Loucy (cell line): ENCODE data around the gene FAM120C.

Experiments
- H2AFZ ChIP-seq: fragments of 200-600 bp; sonication (generic); 2 replicates; pipeline ENCODE4 v1.6.0; 2016; ENCODE audit warnings: antibody characterized with exemption, mild to moderate bottlenecking, low read length, moderate library complexity
- H3F3A ChIP-seq: fragments of 200-600 bp; 2 replicates; pipeline ENCODE4 v1.6.0; 2016; ENCODE audit warnings: antibody characterized with exemption, low read depth, mild to moderate bottlenecking
- H3K27me3 ChIP-seq: fragments of 200-600 bp; sonication (generic); 2 replicates; pipeline ENCODE4 v1.6.1; 2014; ENCODE audit warnings: low read length, mild to moderate bottlenecking; ENCODE audit not compliant: insufficient read depth, poor library complexity, severe bottlenecking
- H3K36me3 ChIP-seq: fragments of 200-600 bp; sonication (generic); 2 replicates; pipeline ENCODE4 v1.6.1; 2016; ENCODE audit warnings: low read length; ENCODE audit not compliant: insufficient read depth
- H3K4me1 ChIP-seq: fragments of 200-600 bp; sonication (generic); 2 replicates; pipeline ENCODE4 v1.5.1; 2014; ENCODE audit warnings: low read length, mild to moderate bottlenecking; ENCODE audit not compliant: insufficient read depth, poor library complexity, severe bottlenecking
- H3K4me2 ChIP-seq: fragments of 200-600 bp; sonication (generic); 2 replicates; pipeline ENCODE4 v1.6.0; 2014; ENCODE audit warnings: antibody characterized with exemption, low read length, low read depth, mild to moderate bottlenecking; ENCODE audit not compliant: poor library complexity, severe bottlenecking
- H3K4me3 ChIP-seq: fragments of 200-600 bp; sonication (generic); 2 replicates; pipeline ENCODE4 v1.5.1; 2014; ENCODE audit warnings: low read length, mild to moderate bottlenecking, mixed read lengths; ENCODE audit not compliant: poor library complexity, severe bottlenecking
- H3K79me2 ChIP-seq: fragments of 200-600 bp; sonication (generic); 2 replicates; pipeline ENCODE4 v1.6.1; 2014; ENCODE audit warnings: low read length; ENCODE audit not compliant: insufficient read depth
- H3K9ac ChIP-seq: fragments of 200-600 bp; sonication (generic); 2 replicates; pipeline ENCODE4 v1.6.0; 2014; ENCODE audit warnings: mild to moderate bottlenecking, low read depth, low read length, moderate library complexity; ENCODE audit not compliant: poor library complexity, severe bottlenecking
- H3K9me2 ChIP-seq: fragments of 200-600 bp; sonication (generic); replicated peaks from 2 replicates; pipeline ENCODE4 v1.6.1; 2016; ENCODE audit warnings: low read depth, low read length, mixed read lengths
- H3K9me3 ChIP-seq: fragments of 200-600 bp; sonication (generic); 2 replicates; pipeline ENCODE4 v1.6.1; 2014; ENCODE audit warnings: mild to moderate bottlenecking, antibody characterized with exemption, low read length, low read depth; ENCODE audit not compliant: insufficient read depth
- H4K20me1 ChIP-seq: fragments of 200-600 bp; sonication (generic); 2 replicates; pipeline ENCODE4 v1.6.0; 2014; ENCODE audit warnings: antibody characterized with exemption, low read length, mild to moderate bottlenecking; ENCODE audit not compliant: insufficient read depth, poor library complexity, severe bottlenecking
- CTCF ChIP-seq: fragments of 200-600 bp; sonication (generic); conservative IDR thresholded peaks from 2 replicates; pipeline ENCODE4 v1.5.1; 2014; ENCODE audit warnings: mild to moderate bottlenecking, antibody characterized with exemption, low read length
- EZH2phosphoT487 ChIP-seq: fragments of 200-600 bp; IDR thresholded peaks from 2 replicates; pipeline ENCODE4 v1.6.1; 2018; ENCODE audit warnings: antibody characterized with exemption, mild to moderate bottlenecking, moderate library complexity, borderline replicate concordance

The FAM120C gene

GRCh38 chrX:54172455-54172854, 10.6 kb downstream of the FAM120C start:
- Histone ChIP-seq H3F3A (no peaks in the 10 kb centered on the region), H3K9ac (no peak overlapping the region), H3K4me1 (no peaks in the 10 kb centered on the region), H3K36me3 (no peaks in the 10 kb centered on the region), H3K9me2 (no peaks in the 10 kb centered on the region), H3K27me3 (no peaks in the 10 kb centered on the region), H3K4me2 (no peak overlapping the region), H3K4me3 (no peak overlapping the region), H3K79me2 (peaks cover 27% of the 10 kb centered on the region; the same call in 1 of the 2 replicates), H4K20me1 (peaks cover 11% of the 10 kb centered on the region), H3K9me3 (no peaks in the 10 kb centered on the region), H2AFZ (no peak overlapping the region)
- no peak for TF ChIP-seq EZH2phosphoT487
- no peak for TF ChIP-seq CTCF

GRCh38 chrX:54171527-54172250, 11.4 kb downstream of the FAM120C start:
- no peak overlapping the region for H2AFZ ChIP-seq
- peaks cover 5% of the 10 kb centered on the region for H4K20me1 ChIP-seq
- no peak overlapping the region for H3K9ac ChIP-seq
- H3K27me3 ChIP-seq: no peaks in the 10 kb centered on the region
- no peak overlapping the region for H3K4me2 ChIP-seq
- no peak overlapping the region for H3K4me3 ChIP-seq
- no peak for TF ChIP-seq CTCF
- no peak for TF ChIP-seq EZH2phosphoT487
- no peaks in the 10 kb centered on the region for H3F3A ChIP-seq
- H3K4me1 ChIP-seq: no peaks in the 10 kb centered on the region
- H3K36me3 ChIP-seq: no peaks in the 10 kb centered on the region
- H3K9me3 ChIP-seq: no peaks in the 10 kb centered on the region
- H3K9me2 ChIP-seq: no peaks in the 10 kb centered on the region
- H3K79me2 ChIP-seq: peaks cover 19% of the 10 kb centered on the region; the same call in 1 of the 2 replicates

GRCh38 chrX:54171091-54171490, 12.0 kb downstream of the FAM120C start:
- peaks cover 14% of the 10 kb centered on the region; the same call in 1 of the 2 replicates for H3K79me2 ChIP-seq
- H3K9me3 ChIP-seq: no peaks in the 10 kb centered on the region
- no peak overlapping the region for H3K4me2 ChIP-seq
- H3K36me3 ChIP-seq: no peaks in the 10 kb centered on the region
- no peaks in the 10 kb centered on the region for H3K9me2 ChIP-seq
- TF ChIP-seq EZH2phosphoT487: no peak
- no peak for TF ChIP-seq CTCF
- H3K27me3 ChIP-seq: no peaks in the 10 kb centered on the region
- H3K4me3 ChIP-seq: no peak overlapping the region
- H4K20me1 ChIP-seq: no peaks in the 10 kb centered on the region
- no peak overlapping the region for H2AFZ ChIP-seq
- no peak overlapping the region for H3K9ac ChIP-seq
- no peaks in the 10 kb centered on the region for H3F3A ChIP-seq
- no peaks in the 10 kb centered on the region for H3K4me1 ChIP-seq
